ENCODE data around the gene PLEKHG3.

- no peak for TF ChIP-seq SIN3A (IDR thresholded peaks at IDR 0.05; ENCODE audit: borderline replicate concordance, insufficient read depth, low read depth, low read length)
- TF ChIP-seq CTCF (IDR thresholded peaks at IDR 0.05), result no peak
- no peak for TF ChIP-seq REST (IDR thresholded peaks at IDR 0.05; ENCODE audit: insufficient read depth in 1 of 2, low read depth in 2 of 2, low read length in 1 of 2)
These were observed 66.9 kb downstream of the PLEKHG3 start for GRCh38 chr14:64771161-64771560.
